IMR-90 (cell line): ENCODE measurements around the gene CD300LD.

Experiments used
- CEBPB ChIP-seq: IDR thresholded peaks from 2 replicates; pipeline ENCODE4 v1.6.1; 2012; ENCODE audit warnings: low read depth, low read length, improper control_type of control experiment
- CHD1 ChIP-seq: IDR thresholded peaks from 2 replicates; pipeline ENCODE4 v1.6.1; 2012; ENCODE audit warnings: low read depth, low read length, improper control_type of control experiment
- CTCF ChIP-seq: conservative IDR thresholded peaks from 2 replicates; pipeline ENCODE4 v1.5.1; 2012; ENCODE audit warnings: mild to moderate bottlenecking, low read depth, low read length, improper control_type of control experiment
- MAZ ChIP-seq: IDR thresholded peaks from 2 replicates; pipeline ENCODE4 v1.6.1; 2012; ENCODE audit warnings: low read depth, mild to moderate bottlenecking, low read length, improper control_type of control experiment, moderate library complexity, borderline replicate concordance
- POLR2A ChIP-seq: IDR thresholded peaks from 2 replicates; pipeline ENCODE4 v1.6.1; 2012; ENCODE audit warnings: mild to moderate bottlenecking, low read depth, low read length
- RCOR1 ChIP-seq: IDR thresholded peaks from 2 replicates; pipeline ENCODE4 v1.6.1; 2012; ENCODE audit warnings: mild to moderate bottlenecking, low read length, improper control_type of control experiment; ENCODE audit not compliant: insufficient replicate concordance
- SMC3 ChIP-seq: fragments of 150-350 bp; IDR thresholded peaks from 2 replicates; pipeline ENCODE4 v1.6.1; 2016; ENCODE audit warnings: low read depth, mild to moderate bottlenecking, antibody characterized with exemption, low read length, moderate library complexity
- USF2 ChIP-seq: fragments of 150-350 bp; IDR thresholded peaks from 2 replicates; pipeline ENCODE4 v1.6.1; 2017; ENCODE audit warnings: mild to moderate bottlenecking, antibody characterized with exemption, low read length, low read depth

- no peak for TF ChIP-seq CTCF
- no peak for TF ChIP-seq RCOR1
- no peak for TF ChIP-seq CEBPB
- no peak for TF ChIP-seq POLR2A
- TF ChIP-seq CHD1, result no peak
- TF ChIP-seq SMC3, result no peak
- TF ChIP-seq MAZ, result no peak
- TF ChIP-seq USF2, result no peak
These were observed 60.0 kb downstream of the CD300LD start for GRCh38 chr17:74532115-74532514.
